Purkinje cell (primary cell): ENCODE measurements around the gene ADTRP. TPM values are rescaled to one million over a fixed set of nuclear protein-coding genes. Genes with fewer than 3 reads are reported as not detected.

Source experiments
- polyA plus RNA-seq: library from polyadenylated mRNA; unstranded; fragments of >200 nt; fragmentation: Nextera tagmentation; gene quantifications from 2 replicates; pipeline ENCODE4 v1.2.1, GENCODE V29; 2014

The ADTRP gene
- 1.3 and 2.3 TPM in 2 replicates for polyA plus RNA-seq

GRCh38 chr6:11778648-11779328, at the start of gene ADTRP:
ADTRP (minus strand) TSS chr6:11778803; CDS start chr6:11778759, 44 bp downstream.

Other genes with a start within 250 kb of the ADTRP start
- gene TMEM170B, start 241.1 kb downstream of the ADTRP start, polyA plus RNA-seq = 11.7 and 15.2 TPM in 2 replicates
- 6.1 and 10.1 TPM in 2 replicates for gene HIVEP1, start 233.5 kb upstream of the ADTRP start, polyA plus RNA-seq